ENCODE results near the gene NPY2R. TPM values are rescaled to one million over a fixed set of nuclear protein-coding genes. Genes with fewer than 3 reads are reported as not detected.

NPY2R gene
- polyA plus RNA-seq, 3 donors: not detected

- H3K4me3 Mint-ChIP-seq: no peak overlapping the region
- H3K36me3 Mint-ChIP-seq: no peaks in the 10 kb centered on the region
- H3K27me3 Mint-ChIP-seq (ENCODE audit: low read depth in 3 of 3): no peaks in the 10 kb centered on the region
- no peak overlapping the region for H3K9ac ChIP-seq (ENCODE audit: insufficient read depth, low read length, poor library complexity, severe bottlenecking)
- intact Hi-C loops (cut with micrococcal nuclease): no loop called here
- no peaks in the 10 kb centered on the region for H3K4me1 Mint-ChIP-seq
- H3K4me2 ChIP-seq (replicated peaks; ENCODE audit: extremely low read depth, low read length, poor library complexity, severe bottlenecking): no peak overlapping the region
- H3K27ac ChIP-seq (ENCODE audit: low read depth in 1 of 2, low read length in 2 of 2): no peak overlapping the region
- DNase-seq: no peak
- H3K79me2 ChIP-seq (ENCODE audit: insufficient read depth, low read length): no peaks in the 10 kb centered on the region
- no peak overlapping the region for H2AFZ ChIP-seq (ENCODE audit: insufficient read depth, low read depth, low read length, poor library complexity, severe bottlenecking)
- H4K20me1 ChIP-seq (ENCODE audit: insufficient read depth, low read length): no peaks in the 10 kb centered on the region
- H3K4me3 ChIP-seq (replicated peaks in 1 of 3; ENCODE audit: low read depth in 2 of 3, low read length in 3 of 3): no peak overlapping the region
- no peak overlapping the region for H3K27ac Mint-ChIP-seq
- no peaks in the 10 kb centered on the region for H3K4me1 ChIP-seq (ENCODE audit: control insufficient read depth in 1 of 2, insufficient read depth in 2 of 2, low read length in 2 of 2)
- H3K9me3 Mint-ChIP-seq: no peaks in the 10 kb centered on the region
- no peaks in the 10 kb centered on the region for H3K36me3 ChIP-seq (replicated peaks in 1 of 2; ENCODE audit: control insufficient read depth in 1 of 2, insufficient read depth in 2 of 2, low read length in 2 of 2)
- H3K27me3 ChIP-seq (ENCODE audit: control insufficient read depth in 2 of 2, insufficient read depth in 2 of 2, low read length in 2 of 2): no peaks in the 10 kb centered on the region
- no peak for TF ChIP-seq CTCF (IDR thresholded peaks at IDR 0.05)
- no peaks in the 10 kb centered on the region for H3K9me3 ChIP-seq (replicated peaks in 1 of 2; ENCODE audit: control insufficient read depth in 1 of 2, insufficient read depth in 1 of 2, low read length in 2 of 2)
Observed at GRCh38 chr4:155228713-155229112, 20.3 kb downstream of the NPY2R start.

- no peak overlapping the region for H3K27ac Mint-ChIP-seq
- H3K4me3 Mint-ChIP-seq: no peak overlapping the region
- intact Hi-C loops (cut with micrococcal nuclease): no loop called here
- no peaks in the 10 kb centered on the region for H3K4me1 Mint-ChIP-seq
- no peaks in the 10 kb centered on the region for H4K20me1 ChIP-seq (ENCODE audit: insufficient read depth, low read length)
- peaks cover 0 to 5% of the 10 kb centered on the region in 2 donors for H3K9me3 ChIP-seq (replicated peaks in 1 of 2; ENCODE audit: control insufficient read depth in 1 of 2, insufficient read depth in 1 of 2, low read length in 2 of 2)
- no peak overlapping the region for H3K9ac ChIP-seq (ENCODE audit: insufficient read depth, low read length, poor library complexity, severe bottlenecking)
- DNase-seq: no peak
- no peak overlapping the region for H3K4me3 ChIP-seq (replicated peaks in 1 of 3; ENCODE audit: low read depth in 2 of 3, low read length in 3 of 3)
- no peak overlapping the region for H3K27ac ChIP-seq (ENCODE audit: low read depth in 1 of 2, low read length in 2 of 2)
- no peaks in the 10 kb centered on the region for H3K27me3 ChIP-seq (ENCODE audit: control insufficient read depth in 2 of 2, insufficient read depth in 2 of 2, low read length in 2 of 2)
- no peaks in the 10 kb centered on the region for H3K36me3 Mint-ChIP-seq
- no peak overlapping the region for H3K4me2 ChIP-seq (replicated peaks; ENCODE audit: extremely low read depth, low read length, poor library complexity, severe bottlenecking)
- no peak for TF ChIP-seq CTCF (IDR thresholded peaks at IDR 0.05)
- no peak overlapping the region for H2AFZ ChIP-seq (ENCODE audit: insufficient read depth, low read depth, low read length, poor library complexity, severe bottlenecking)
- no peaks in the 10 kb centered on the region for H3K4me1 ChIP-seq (ENCODE audit: control insufficient read depth in 1 of 2, insufficient read depth in 2 of 2, low read length in 2 of 2)
- H3K9me3 Mint-ChIP-seq: peaks cover 0 to 7% (median 0%) of the 10 kb centered on the region in 7 donors
- no peaks in the 10 kb centered on the region for H3K79me2 ChIP-seq (ENCODE audit: insufficient read depth, low read length)
- peaks cover 0 to 1% (median 0%) of the 10 kb centered on the region in 3 donors for H3K27me3 Mint-ChIP-seq (ENCODE audit: low read depth in 3 of 3)
- H3K36me3 ChIP-seq (replicated peaks in 1 of 2; ENCODE audit: control insufficient read depth in 1 of 2, insufficient read depth in 2 of 2, low read length in 2 of 2): no peaks in the 10 kb centered on the region
Observed at GRCh38 chr4:155232432-155232831, 24.0 kb downstream of the NPY2R start.

Data from CD14-positive monocyte (primary cell).